Measurements from ENCODE around the gene MBNL1. TPM values are rescaled to one million over a fixed set of nuclear protein-coding genes. Genes with fewer than 3 reads are reported as not detected.

The MBNL1 gene
- total RNA-seq, 6 experiments from 2014 or later, result 49.9 to 89.6 (median 63.2) TPM

GRCh38 chr3:152346058-152346457, 77.3 kb downstream of the MBNL1 start:
- 97% methylated on average over 4 of the region's 4 CpGs for WGBS (ENCODE audit: insufficient coverage, low coverage, low lambda C conversion rate, missing lambda C conversion rate)

GRCh38 chr3:152346740-152347139, 78.0 kb downstream of the MBNL1 start:
- whole genome bisulfite sequencing (ENCODE audit: insufficient coverage, low coverage, low lambda C conversion rate, missing lambda C conversion rate), result 86% methylated on average over 2 of the region's 2 CpGs
- intact Hi-C loops (cut with DNase I), result no loop called here
- H3K4me3 ChIP-seq, result no peak overlapping the region

More at GRCh38 chr3:152346058-152346457, 77.3 kb downstream of the MBNL1 start:
- intact Hi-C loops (cut with DNase I), result no loop called here
- H3K4me1 ChIP-seq, result peaks cover 0 to 14% (median 6%) of the 10 kb centered on the region in 4 donors
- no peak overlapping the region for H3K4me3 ChIP-seq
- DNase-seq, result no peak
- no peaks in the 10 kb centered on the region for H3K36me3 ChIP-seq
- no peak overlapping the region for H3K27ac ChIP-seq
- no peaks in the 10 kb centered on the region for H3K9me3 ChIP-seq
- no peak for TF ChIP-seq POLR2A (IDR thresholded peaks at IDR 0.05)
- no peak for TF ChIP-seq CTCF (IDR thresholded peaks at IDR 0.05)
- no peak for ATAC-seq
- no peaks in the 10 kb centered on the region for H3K27me3 ChIP-seq

GRCh38 chr3:152348436-152349177, 79.9 kb downstream of the MBNL1 start:
- 40% methylated on average over 2 of the region's 2 CpGs for WGBS (ENCODE audit: insufficient coverage, low coverage, low lambda C conversion rate, missing lambda C conversion rate)
- ATAC-seq (peak in 3 of 4 donors; percentile 40 to 60 (median 51)), DNase-seq (no peak)
- H3K27me3 ChIP-seq, result no peaks in the 10 kb centered on the region
- H3K4me1 ChIP-seq, result peaks cover 0 to 14% (median 6%) of the 10 kb centered on the region in 4 donors
- H3K36me3 ChIP-seq, result no peaks in the 10 kb centered on the region
- no peak overlapping the region for H3K27ac ChIP-seq
- H3K4me3 ChIP-seq, result no peak overlapping the region
- H3K9me3 ChIP-seq, result no peaks in the 10 kb centered on the region
- TF ChIP-seq CTCF (IDR thresholded peaks at IDR 0.05) (no peak), POLR2A (IDR thresholded peaks at IDR 0.05) (no peak)
- intact Hi-C loops (cut with DNase I), result no loop called here

More at GRCh38 chr3:152346740-152347139, 78.0 kb downstream of the MBNL1 start:
- no peak for DNase-seq
- H3K27ac ChIP-seq, result no peak overlapping the region
- no peaks in the 10 kb centered on the region for H3K27me3 ChIP-seq
- H3K9me3 ChIP-seq, result no peaks in the 10 kb centered on the region
- H3K36me3 ChIP-seq, result no peaks in the 10 kb centered on the region
- TF ChIP-seq CTCF (IDR thresholded peaks at IDR 0.05) (no peak), POLR2A (IDR thresholded peaks at IDR 0.05) (no peak)
- H3K4me1 ChIP-seq, result peaks cover 0 to 14% (median 6%) of the 10 kb centered on the region in 4 donors
- ATAC-seq, result no peak

GRCh38 chr3:152349392-152349791, 80.7 kb downstream of the MBNL1 start:
- intact Hi-C loops (cut with DNase I), result no loop called here
- Histone ChIP-seq H3K9me3 (no peaks in the 10 kb centered on the region), H3K27me3 (no peaks in the 10 kb centered on the region), H3K4me1 (peaks cover 0 to 14% (median 6%) of the 10 kb centered on the region in 4 donors), H3K27ac (no peak overlapping the region), H3K4me3 (no peak overlapping the region), H3K36me3 (no peaks in the 10 kb centered on the region)
- no peak for TF ChIP-seq POLR2A (IDR thresholded peaks at IDR 0.05)
- TF ChIP-seq CTCF (IDR thresholded peaks at IDR 0.05), result no peak
- WGBS (ENCODE audit: insufficient coverage, low coverage, low lambda C conversion rate, missing lambda C conversion rate), result 50% methylated on average over 1 of the region's 1 CpG
- no peak for DNase-seq
- no peak for ATAC-seq
